ENCODE measurements around the gene ARPC5. TPM values are rescaled to one million over a fixed set of nuclear protein-coding genes. Genes with fewer than 3 reads are reported as not detected.
A peak's percentile ranks its signal among the peaks of the same experiment; 100 is the strongest.

The ARPC5 gene
- total and polyA plus RNA-seq, 2 of the 8 experiments (the other 6 are each of a cell fraction or from before 2014, with no cell fraction given), result 24.0 to 60.8 TPM

DNA sequence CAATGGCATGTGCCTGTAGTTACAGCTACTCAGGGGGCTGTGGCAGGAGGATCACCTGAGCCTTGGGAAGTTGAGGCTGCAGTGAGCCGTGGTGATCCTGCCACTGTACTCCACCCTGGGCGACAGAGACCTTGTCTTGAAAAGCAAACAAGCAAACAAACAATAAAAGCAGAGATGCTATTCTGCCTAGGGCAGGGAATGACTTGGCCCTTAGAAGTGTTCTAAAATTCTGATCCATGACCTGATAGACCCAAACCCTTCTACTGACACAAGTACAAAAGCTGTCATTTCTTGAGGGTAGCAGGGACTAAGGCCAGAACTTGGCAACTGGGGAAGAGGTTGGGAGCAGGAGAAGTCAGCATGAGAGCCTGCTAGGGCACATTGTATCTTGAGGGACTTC, 29.7 kb downstream of the ARPC5 start:
- no peak overlapping the region for H4K5ac ChIP-seq (ENCODE audit: insufficient read length, low read depth, low read length)
- H3K79me1 ChIP-seq (ENCODE audit: low read depth, low read length), result no peaks in the 10 kb centered on the region
- TF ChIP-seq SIN3A (conservative IDR thresholded peaks at IDR 0.05 in 1 of 2, IDR thresholded peaks at IDR 0.05 in 1 of 2; ENCODE audit: low read depth in 1 of 2, low read length in 2 of 2) (no peak), EZH2 (IDR thresholded peaks at IDR 0.05; ENCODE audit: low read depth, low read length, severe bottlenecking) (no peak), CREB1 (IDR thresholded peaks at IDR 0.05) (no peak), TEAD4 (IDR thresholded peaks at IDR 0.05; ENCODE audit: low read depth, low read length) (no peak), BACH1 (IDR thresholded peaks at IDR 0.05; ENCODE audit: low read length) (no peak), POLR2A (IDR thresholded peaks at IDR 0.05; ENCODE audit: control extremely low read depth in 1 of 2, low read depth in 2 of 2, low read length in 2 of 2) (no peak), JUN (IDR thresholded peaks at IDR 0.05; ENCODE audit: low read depth, low read length) (no peak)
- no peak overlapping the region for H4K8ac ChIP-seq (ENCODE audit: extremely low read depth, insufficient read depth, low read length)
- H4K91ac ChIP-seq (replicated peaks; ENCODE audit: insufficient read length, low read length), result no peak overlapping the region
- H2BK12ac ChIP-seq (ENCODE audit: low read depth, low read length), result no peak overlapping the region
- no peak overlapping the region for H3K4me2 ChIP-seq (ENCODE audit: insufficient read depth in 1 of 2, low read depth in 2 of 2, low read length in 2 of 2)
- H2BK20ac ChIP-seq (ENCODE audit: low read length), result no peak overlapping the region
- no peaks in the 10 kb centered on the region for H3K79me2 ChIP-seq (ENCODE audit: control insufficient read depth in 1 of 2, insufficient read depth in 2 of 2, low read length in 2 of 2)
- no peaks in the 10 kb centered on the region for H3K23me2 ChIP-seq (ENCODE audit: low read depth, low read length)
- ChIA-PET CTCF (ENCODE audit: partially characterized antibody) (interaction anchor here (0.6 to 0.9 kb wide), 2 partner anchors 18 to 122 kb away, joined by 3 read pairs; no protein-coding TSS in a partner anchor), POLR2A (ENCODE audit: partially characterized antibody) (no interaction called here)
- no peaks in the 10 kb centered on the region for H3K36me3 ChIP-seq (ENCODE audit: control insufficient read depth in 2 of 4, insufficient read depth in 4 of 4, low read length in 3 of 4)
- no peaks in the 10 kb centered on the region for H3K4me1 ChIP-seq (replicated peaks in 1 of 4; ENCODE audit: control insufficient read depth in 3 of 4, insufficient read depth in 4 of 4, low read length in 3 of 4)
- DNase-seq (ENCODE audit: low read depth in 1 of 2, low spot score in 2 of 2) (peak in 1 of 2 experiments; percentile 16), FAIRE-seq (no peak)
- H2BK15ac ChIP-seq (ENCODE audit: low read length), result no peak overlapping the region
- no peak overlapping the region for H3K9ac ChIP-seq (replicated peaks in 1 of 4; ENCODE audit: extremely low read depth in 1 of 4, low read depth in 3 of 4, low read length in 3 of 4)
- no peaks in the 10 kb centered on the region for H3K27me3 ChIP-seq (replicated peaks in 1 of 4; ENCODE audit: control insufficient read depth in 3 of 4, extremely low read depth in 1 of 4, insufficient read depth in 3 of 4, low read length in 3 of 4)
- H4K20me1 ChIP-seq (replicated peaks in 1 of 2; ENCODE audit: control insufficient read depth in 1 of 2, insufficient read depth in 2 of 2, low read length in 2 of 2), result no peaks in the 10 kb centered on the region
- no peak overlapping the region for H2AK5ac ChIP-seq (ENCODE audit: low read depth, low read length)
- H3K27ac ChIP-seq (ENCODE audit: low read depth, low read length), result no peak overlapping the region
- H3K4me3 ChIP-seq (ENCODE audit: extremely low read depth in 1 of 4, insufficient read depth in 2 of 4, low read depth in 3 of 4, low read length in 4 of 4), result no peak overlapping the region
- no peak overlapping the region for H3K14ac ChIP-seq (ENCODE audit: insufficient read length)
- H2BK5ac ChIP-seq (ENCODE audit: low read depth, low read length), result no peak overlapping the region
- WGBS, 2 experiments (ENCODE audit: extremely low coverage in 1 of 2, insufficient coverage in 1 of 2, insufficient read length in 1 of 2, insufficient replicate concordance in 2 of 2, low coverage in 1 of 2, low lambda C conversion rate in 2 of 2, missing lambda C conversion rate in 1 of 2), result 87% methylated on average over 2 of the region's 2 CpGs; no CpG with 5 or more reads in 1 of the 2 experiments
- H3K56ac ChIP-seq (replicated peaks; ENCODE audit: insufficient read length, low read depth, low read length), result no peak overlapping the region
- H3K23ac ChIP-seq (ENCODE audit: insufficient read length), result no peak overlapping the region
- H3K9me3 ChIP-seq (ENCODE audit: insufficient read depth in 2 of 2, low read depth in 1 of 2, low read length in 1 of 2), result no peaks in the 10 kb centered on the region
- H2BK120ac ChIP-seq (replicated peaks; ENCODE audit: low read depth, low read length), result no peak overlapping the region
- no peak overlapping the region for H2AFZ ChIP-seq (ENCODE audit: low read length)
- H3K18ac ChIP-seq (ENCODE audit: extremely low read depth, low read length), result no peak overlapping the region
- H3K4ac ChIP-seq (replicated peaks; ENCODE audit: insufficient read length, low read depth, low read length), result no peak overlapping the region
